Osteocyte (in vitro differentiated cells): ENCODE measurements around the gene DNAJA2. TPM values are rescaled to one million over a fixed set of nuclear protein-coding genes. Genes with fewer than 3 reads are reported as not detected.

Experiments
- DNase-seq: peaks from one replicate; pipeline ENCODE4 v3.0.0; 2021; ENCODE audit warnings: mixed read lengths; ENCODE audit not compliant: unreplicated experiment; ENCODE audit errors: extremely low spot score
- H3K27ac Mint-ChIP-seq: one replicate; pipeline ENCODE4 v1.8.0; 2021; ENCODE audit warnings: mild to moderate bottlenecking, mixed read lengths; ENCODE audit not compliant: unreplicated experiment
- H3K27me3 Mint-ChIP-seq: one replicate; pipeline ENCODE4 v1.8.0; 2021; ENCODE audit warnings: mixed read lengths; ENCODE audit not compliant: unreplicated experiment
- H3K36me3 Mint-ChIP-seq: one replicate; pipeline ENCODE4 v1.8.0; 2021; ENCODE audit warnings: mixed read lengths; ENCODE audit not compliant: unreplicated experiment
- H3K4me1 Mint-ChIP-seq: one replicate; pipeline ENCODE4 v1.8.0; 2021; ENCODE audit warnings: mixed read lengths; ENCODE audit not compliant: unreplicated experiment
- H3K4me3 Mint-ChIP-seq: one replicate; pipeline ENCODE4 v1.8.0; 2021; ENCODE audit warnings: mild to moderate bottlenecking, moderate library complexity, mixed read lengths; ENCODE audit not compliant: unreplicated experiment
- H3K9me3 Mint-ChIP-seq: one replicate; pipeline ENCODE4 v1.8.0; 2021; ENCODE audit warnings: mixed read lengths; ENCODE audit not compliant: unreplicated experiment
- CTCF ChIP-seq: fragments of 200-600 bp; sonication (generic); IDR thresholded peaks from 2 replicates; pipeline ENCODE4 v1.5.0; 2021; ENCODE audit warnings: antibody characterized with exemption, mild to moderate bottlenecking, moderate library complexity
- total RNA-seq: library from RNA; stranded (reverse); gene quantifications from 2 replicates; pipeline ENCODE4 v1.2.1, GENCODE V29; 2021

Gene DNAJA2
- total RNA-seq, 1 donor from 2014 or later, result 60.2 TPM

GRCh38 chr16:46927273-46927672 lies 46.2 kb downstream of the DNAJA2 start:
- no peak overlapping the region for H3K27ac Mint-ChIP-seq
- no peaks in the 10 kb centered on the region for H3K4me1 Mint-ChIP-seq
- no peaks in the 10 kb centered on the region for H3K27me3 Mint-ChIP-seq
- TF ChIP-seq CTCF, result no peak
- no peaks in the 10 kb centered on the region for H3K9me3 Mint-ChIP-seq
- DNase-seq, result no peak
- peaks cover 44% of the 10 kb centered on the region for H3K36me3 Mint-ChIP-seq
- no peak overlapping the region for H3K4me3 Mint-ChIP-seq

- Mint-ChIP-seq H3K27me3 (no peaks in the 10 kb centered on the region), H3K36me3 (peaks cover 47% of the 10 kb centered on the region), H3K4me1 (no peaks in the 10 kb centered on the region), H3K27ac (no peak overlapping the region), H3K4me3 (no peak overlapping the region), H3K9me3 (no peaks in the 10 kb centered on the region)
- TF ChIP-seq CTCF, result no peak
- no peak for DNase-seq
These were observed 46.8 kb downstream of the DNAJA2 start for GRCh38 chr16:46926470-46927225.

GRCh38 chr16:46924402-46924801 lies 49.1 kb downstream of the DNAJA2 start:
- no peaks in the 10 kb centered on the region for H3K4me1 Mint-ChIP-seq
- H3K27ac Mint-ChIP-seq, result no peak overlapping the region
- H3K36me3 Mint-ChIP-seq, result peaks cover 43% of the 10 kb centered on the region
- no peak overlapping the region for H3K4me3 Mint-ChIP-seq
- no peaks in the 10 kb centered on the region for H3K9me3 Mint-ChIP-seq
- TF ChIP-seq CTCF, result no peak
- DNase-seq, result no peak
- no peaks in the 10 kb centered on the region for H3K27me3 Mint-ChIP-seq

- Mint-ChIP-seq H3K27ac (no peak overlapping the region), H3K9me3 (no peaks in the 10 kb centered on the region), H3K4me3 (no peak overlapping the region), H3K27me3 (no peaks in the 10 kb centered on the region), H3K36me3 (peaks cover 42% of the 10 kb centered on the region), H3K4me1 (no peaks in the 10 kb centered on the region)
- no peak for DNase-seq
- TF ChIP-seq CTCF, result no peak
These were observed 49.8 kb downstream of the DNAJA2 start for GRCh38 chr16:46923513-46924295.

- Mint-ChIP-seq H3K4me1 (no peaks in the 10 kb centered on the region), H3K4me3 (no peak overlapping the region), H3K27me3 (no peaks in the 10 kb centered on the region), H3K36me3 (peaks cover 38% of the 10 kb centered on the region), H3K9me3 (no peaks in the 10 kb centered on the region), H3K27ac (no peak overlapping the region)
- DNase-seq, result no peak
- no peak for TF ChIP-seq CTCF
These were observed 51.2 kb downstream of the DNAJA2 start for GRCh38 chr16:46922239-46922638.
